ENCODE measurements around the gene RAD9A.

The RAD9A gene

GRCh38 chr11:67429038-67429668, 37.4 kb downstream of the RAD9A start (continued):
- no peak for TF ChIP-seq TSHZ2 (CRISPR knock-in tag; IDR thresholded peaks at IDR 0.05)
- no peak for TF ChIP-seq OSR1 (CRISPR knock-in tag; IDR thresholded peaks at IDR 0.05)
- TF ChIP-seq ARNTL (CRISPR knock-in tag; IDR thresholded peaks at IDR 0.05; ENCODE audit: borderline replicate concordance, low read depth): no peak
- no peak for TF ChIP-seq TCF4 (CRISPR knock-in tag; IDR thresholded peaks at IDR 0.05; ENCODE audit: borderline replicate concordance)

- TF ChIP-seq SNAI2 (CRISPR knock-in tag; IDR thresholded peaks at IDR 0.05) (no peak), ZNF70 (CRISPR knock-in tag; IDR thresholded peaks at IDR 0.05) (no peak), ZC3H10 (CRISPR knock-in tag; IDR thresholded peaks at IDR 0.05) (no peak), PPARA (CRISPR knock-in tag; IDR thresholded peaks at IDR 0.05; ENCODE audit: borderline replicate concordance) (no peak), CSDC2 (CRISPR knock-in tag; IDR thresholded peaks at IDR 0.05) (no peak), ZNF565 (CRISPR knock-in tag; conservative IDR thresholded peaks at IDR 0.05; ENCODE audit: low read depth) (no peak), GLIS3 (CRISPR knock-in tag; IDR thresholded peaks at IDR 0.05) (no peak), BACH2 (CRISPR knock-in tag; IDR thresholded peaks at IDR 0.05; ENCODE audit: borderline replicate concordance) (no peak), OSR1 (CRISPR knock-in tag; IDR thresholded peaks at IDR 0.05) (no peak), ISL1 (CRISPR knock-in tag; IDR thresholded peaks at IDR 0.05) (no peak), TSHZ2 (CRISPR knock-in tag; IDR thresholded peaks at IDR 0.05) (no peak), RARB (CRISPR knock-in tag; IDR thresholded peaks at IDR 0.05) (no peak), POU6F1 (CRISPR knock-in tag; IDR thresholded peaks at IDR 0.05; ENCODE audit: borderline replicate concordance, low read depth) (no peak), TCF4 (CRISPR knock-in tag; IDR thresholded peaks at IDR 0.05; ENCODE audit: borderline replicate concordance) (no peak)
- ATAC-seq: no peak
Observed at GRCh38 chr11:67429722-67430121, 37.9 kb downstream of the RAD9A start.

GRCh38 chr11:67431346-67432249, 39.8 kb downstream of the RAD9A start:
- no peak for ATAC-seq
- TF ChIP-seq CREB5 (CRISPR knock-in tag; IDR thresholded peaks at IDR 0.05; ENCODE audit: low read depth) (no peak), ZFP30 (CRISPR knock-in tag; IDR thresholded peaks at IDR 0.05) (no peak), ARNTL (CRISPR knock-in tag; IDR thresholded peaks at IDR 0.05; ENCODE audit: borderline replicate concordance, low read depth) (no peak), PATZ1 (CRISPR knock-in tag; IDR thresholded peaks at IDR 0.05; ENCODE audit: borderline replicate concordance) (no peak), PPARA (CRISPR knock-in tag; IDR thresholded peaks at IDR 0.05; ENCODE audit: borderline replicate concordance) (no peak)
